Measurements from ENCODE around the gene UBE2G1. TPM values are rescaled to one million over a fixed set of nuclear protein-coding genes. Genes with fewer than 3 reads are reported as not detected.
A peak's percentile ranks its signal among the peaks of the same experiment; 100 is the strongest.
"Not testable (repeated sequence)": the region's sequence is repeated elsewhere in the genome, so short reads cannot be mapped to it uniquely, and the experiment has no call there.

Gene UBE2G1
- polyA plus RNA-seq, 3 donors = 53.6 to 59.7 (median 57.6) TPM

- DNase-seq = no peak
Measured at GRCh38 chr17:4381690-4382671, 15.5 kb upstream of the UBE2G1 start.

GRCh38 chr17:4378626-4379025, 12.2 kb upstream of the UBE2G1 start:
- no peak for DNase-seq

GRCh38 chr17:4377247-4377646, 10.8 kb upstream of the UBE2G1 start:
- DNase-seq = not testable (repeated sequence)

GRCh38 chr17:4375796-4376440, 9.4 kb upstream of the UBE2G1 start:
- not testable (repeated sequence) for DNase-seq

GRCh38 chr17:4375039-4375748, 8.7 kb upstream of the UBE2G1 start:
- no peak for DNase-seq

GRCh38 chr17:4369557-4370230, 3.2 kb upstream of the UBE2G1 start:
- DNase-seq = no peak

GRCh38 chr17:4368341-4368740, 1.9 kb upstream of the UBE2G1 start:
- DNase-seq = no peak

GRCh38 chr17:4367177-4367576, 702 bp upstream of the UBE2G1 start:
- DNase-seq = not testable (repeated sequence)

GRCh38 chr17:4365628-4366326, 698 bp downstream of the UBE2G1 start:
- peak; percentile 42 for DNase-seq

GRCh38 chr17:4365103-4365627, 1.3 kb downstream of the UBE2G1 start:
- DNase-seq = peak; percentile 92

- no peak for DNase-seq
Measured at GRCh38 chr17:4364622-4365041, 1.8 kb downstream of the UBE2G1 start.

GRCh38 chr17:4362141-4362540, 4.3 kb downstream of the UBE2G1 start:
- DNase-seq = no peak

- DNase-seq = no peak
Measured at GRCh38 chr17:4358154-4358553, 8.3 kb downstream of the UBE2G1 start.

GRCh38 chr17:4357671-4358070, 8.8 kb downstream of the UBE2G1 start:
- DNase-seq = no peak

- DNase-seq = no peak
Measured at GRCh38 chr17:4357030-4357628, 9.3 kb downstream of the UBE2G1 start.

GRCh38 chr17:4354862-4355514, 11.5 kb downstream of the UBE2G1 start:
- no peak for DNase-seq

GRCh38 chr17:4354206-4354605, 12.3 kb downstream of the UBE2G1 start:
- no peak for DNase-seq

GRCh38 chr17:4350214-4350613, 16.3 kb downstream of the UBE2G1 start:
- DNase-seq = not testable (repeated sequence)

- DNase-seq = no peak
Measured at GRCh38 chr17:4345581-4346252, 20.8 kb downstream of the UBE2G1 start.
